Glutamatergic neuron (in vitro differentiated cells): Measurements from ENCODE around the gene PAMR1. TPM values are rescaled to one million over a fixed set of nuclear protein-coding genes. Genes with fewer than 3 reads are reported as not detected.

Experiments used
- DNase-seq: peaks from one replicate; pipeline ENCODE4 v3.0.0; 2022
- H3K27ac Mint-ChIP-seq: one replicate; pipeline ENCODE4 v1.8.0; 2020; ENCODE audit warnings: mild to moderate bottlenecking, mixed read lengths, inconsistent platforms; ENCODE audit not compliant: unreplicated experiment
- H3K27me3 Mint-ChIP-seq: one replicate; pipeline ENCODE4 v1.8.0; 2020; ENCODE audit warnings: mild to moderate bottlenecking, moderate library complexity, mixed read lengths, inconsistent platforms; ENCODE audit not compliant: unreplicated experiment
- H3K36me3 Mint-ChIP-seq: one replicate; pipeline ENCODE4 v1.8.0; 2020; ENCODE audit warnings: mild to moderate bottlenecking, mixed read lengths, inconsistent platforms; ENCODE audit not compliant: unreplicated experiment
- H3K4me1 Mint-ChIP-seq: one replicate; pipeline ENCODE4 v1.8.0; 2020; ENCODE audit warnings: mild to moderate bottlenecking, low read depth, mixed read lengths, inconsistent platforms; ENCODE audit not compliant: unreplicated experiment
- H3K4me3 Mint-ChIP-seq: one replicate; pipeline ENCODE4 v1.8.0; 2020; ENCODE audit warnings: mild to moderate bottlenecking, mixed read lengths, inconsistent platforms; ENCODE audit not compliant: unreplicated experiment
- H3K9me3 Mint-ChIP-seq: one replicate; pipeline ENCODE4 v1.8.0; 2020; ENCODE audit warnings: mild to moderate bottlenecking, moderate library complexity, mixed read lengths, inconsistent platforms; ENCODE audit not compliant: unreplicated experiment
- total RNA-seq: library from RNA; stranded (reverse); fragmentation: NEBNext Ultra II Directional; extraction: Animal tissue kit (Norgen Biotek cat#: 25700); gene quantifications from one replicate; pipeline ENCODE4 v1.2.1, GENCODE V29; 2021; ENCODE audit not compliant: unreplicated experiment
- TF ChIP-seq, protein P1 (sequence below): fragments of 200-600 bp; sonication (generic); IDR thresholded peaks from one replicate; pipeline ENCODE4 v1.5.0; 2021; ENCODE audit not compliant: partially characterized antibody, unreplicated experiment

Gene PAMR1
- total RNA-seq, 1 donor from 2014 or later: 10.6 TPM

- TF ChIP-seq, protein P1, sequence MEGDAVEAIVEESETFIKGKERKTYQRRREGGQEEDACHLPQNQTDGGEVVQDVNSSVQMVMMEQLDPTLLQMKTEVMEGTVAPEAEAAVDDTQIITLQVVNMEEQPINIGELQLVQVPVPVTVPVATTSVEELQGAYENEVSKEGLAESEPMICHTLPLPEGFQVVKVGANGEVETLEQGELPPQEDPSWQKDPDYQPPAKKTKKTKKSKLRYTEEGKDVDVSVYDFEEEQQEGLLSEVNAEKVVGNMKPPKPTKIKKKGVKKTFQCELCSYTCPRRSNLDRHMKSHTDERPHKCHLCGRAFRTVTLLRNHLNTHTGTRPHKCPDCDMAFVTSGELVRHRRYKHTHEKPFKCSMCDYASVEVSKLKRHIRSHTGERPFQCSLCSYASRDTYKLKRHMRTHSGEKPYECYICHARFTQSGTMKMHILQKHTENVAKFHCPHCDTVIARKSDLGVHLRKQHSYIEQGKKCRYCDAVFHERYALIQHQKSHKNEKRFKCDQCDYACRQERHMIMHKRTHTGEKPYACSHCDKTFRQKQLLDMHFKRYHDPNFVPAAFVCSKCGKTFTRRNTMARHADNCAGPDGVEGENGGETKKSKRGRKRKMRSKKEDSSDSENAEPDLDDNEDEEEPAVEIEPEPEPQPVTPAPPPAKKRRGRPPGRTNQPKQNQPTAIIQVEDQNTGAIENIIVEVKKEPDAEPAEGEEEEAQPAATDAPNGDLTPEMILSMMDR: no peak
- Mint-ChIP-seq H3K9me3 (peaks cover 16% of the 10 kb centered on the region), H3K36me3 (no peaks in the 10 kb centered on the region), H3K27me3 (peaks cover 20% of the 10 kb centered on the region), H3K4me3 (no peak overlapping the region), H3K4me1 (peaks cover 65% of the 10 kb centered on the region), H3K27ac (no peak overlapping the region)
- DNase-seq: no peak
Measured at GRCh38 chr11:35474688-35475087, 50.7 kb downstream of the PAMR1 start.

DNA sequence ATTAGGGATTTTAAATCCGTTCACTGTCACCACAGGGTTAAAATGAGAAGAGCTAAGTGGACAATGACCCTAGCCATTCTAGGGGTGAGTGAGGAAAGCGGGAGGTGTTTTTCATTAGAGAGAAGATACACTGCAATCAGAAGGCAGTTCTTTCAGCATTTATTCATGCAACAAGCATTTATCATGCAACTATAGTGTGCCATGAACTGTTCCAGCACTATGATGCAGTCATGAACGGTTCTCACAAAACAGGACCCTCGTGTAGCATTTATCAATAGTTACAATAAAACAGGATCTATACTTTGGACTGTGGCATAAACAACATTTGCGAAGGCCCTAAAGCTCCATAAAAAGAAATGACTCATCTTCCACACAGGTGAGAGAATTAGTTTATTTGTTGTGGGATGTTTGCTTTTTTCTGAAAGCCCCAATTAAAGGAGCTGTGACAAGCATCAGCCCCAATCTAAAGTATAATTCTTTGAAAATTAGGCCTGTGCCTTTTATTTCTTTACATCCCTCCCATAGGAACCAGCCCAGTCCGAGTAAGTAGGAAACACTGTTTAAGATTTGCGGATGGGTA is 51.5 kb downstream of the PAMR1 start:
- H3K27me3 Mint-ChIP-seq: peaks cover 20% of the 10 kb centered on the region
- H3K4me1 Mint-ChIP-seq: peaks cover 65% of the 10 kb centered on the region
- TF ChIP-seq, protein P1: no peak
- peak overlapping the region; percentile 48 for H3K4me3 Mint-ChIP-seq
- H3K36me3 Mint-ChIP-seq: no peaks in the 10 kb centered on the region
- H3K9me3 Mint-ChIP-seq: peaks cover 16% of the 10 kb centered on the region
- no peak for DNase-seq
- peak overlapping the region; percentile 88 for H3K27ac Mint-ChIP-seq

DNA sequence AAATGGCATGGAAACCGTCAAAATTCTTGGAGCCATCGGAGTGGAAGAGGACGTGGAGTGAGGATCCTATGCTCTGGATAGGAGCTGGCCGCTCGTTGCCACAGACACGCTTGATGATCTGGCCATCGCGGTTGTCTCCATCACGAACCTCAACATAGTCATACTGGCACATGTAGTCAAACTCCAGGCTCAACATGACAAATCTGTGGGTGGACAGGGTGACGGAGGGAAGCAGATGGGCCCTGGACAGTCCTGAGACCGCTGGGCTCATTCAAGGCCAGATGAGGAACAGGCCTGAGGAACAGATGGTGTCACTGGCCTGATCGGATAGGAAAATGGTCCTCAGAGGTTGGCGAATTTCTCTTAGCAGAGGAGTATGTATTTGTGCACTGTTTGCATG is 54.8 kb downstream of the PAMR1 start:
- Mint-ChIP-seq H3K27ac (peak overlapping the region; percentile 92), H3K9me3 (peaks cover 14% of the 10 kb centered on the region), H3K4me3 (peak overlapping the region; percentile 68), H3K4me1 (peaks cover 55% of the 10 kb centered on the region), H3K36me3 (no peaks in the 10 kb centered on the region), H3K27me3 (peaks cover 16% of the 10 kb centered on the region)
- TF ChIP-seq, protein P1: no peak
- no peak for DNase-seq

GRCh38 chr11:35466058-35466457 is 59.4 kb downstream of the PAMR1 start:
- no peaks in the 10 kb centered on the region for H3K36me3 Mint-ChIP-seq
- peaks cover 17% of the 10 kb centered on the region for H3K4me1 Mint-ChIP-seq
- H3K27ac Mint-ChIP-seq: no peak overlapping the region
- DNase-seq: no peak
- TF ChIP-seq, protein P1: no peak
- H3K9me3 Mint-ChIP-seq: peaks cover 8% of the 10 kb centered on the region
- no peak overlapping the region for H3K4me3 Mint-ChIP-seq
- peaks cover 7% of the 10 kb centered on the region for H3K27me3 Mint-ChIP-seq

GRCh38 chr11:35464308-35464707 is 61.1 kb downstream of the PAMR1 start:
- peaks cover 3% of the 10 kb centered on the region for H3K27me3 Mint-ChIP-seq
- no peak overlapping the region for H3K4me3 Mint-ChIP-seq
- TF ChIP-seq, protein P1: no peak
- peaks cover 6% of the 10 kb centered on the region for H3K4me1 Mint-ChIP-seq
- H3K27ac Mint-ChIP-seq: no peak overlapping the region
- H3K9me3 Mint-ChIP-seq: no peaks in the 10 kb centered on the region
- DNase-seq: no peak
- H3K36me3 Mint-ChIP-seq: no peaks in the 10 kb centered on the region
